ENCODE data around the gene TTC9C.
A peak's percentile ranks its signal among the peaks of the same experiment; 100 is the strongest.
"Not testable (repeated sequence)": the region's sequence is repeated elsewhere in the genome, so short reads cannot be mapped to it uniquely, and the experiment has no call there.

The TTC9C gene

GRCh38 chr11:62752994-62753735 is 24.9 kb downstream of the TTC9C start:
- no peak for DNase-seq

DNA sequence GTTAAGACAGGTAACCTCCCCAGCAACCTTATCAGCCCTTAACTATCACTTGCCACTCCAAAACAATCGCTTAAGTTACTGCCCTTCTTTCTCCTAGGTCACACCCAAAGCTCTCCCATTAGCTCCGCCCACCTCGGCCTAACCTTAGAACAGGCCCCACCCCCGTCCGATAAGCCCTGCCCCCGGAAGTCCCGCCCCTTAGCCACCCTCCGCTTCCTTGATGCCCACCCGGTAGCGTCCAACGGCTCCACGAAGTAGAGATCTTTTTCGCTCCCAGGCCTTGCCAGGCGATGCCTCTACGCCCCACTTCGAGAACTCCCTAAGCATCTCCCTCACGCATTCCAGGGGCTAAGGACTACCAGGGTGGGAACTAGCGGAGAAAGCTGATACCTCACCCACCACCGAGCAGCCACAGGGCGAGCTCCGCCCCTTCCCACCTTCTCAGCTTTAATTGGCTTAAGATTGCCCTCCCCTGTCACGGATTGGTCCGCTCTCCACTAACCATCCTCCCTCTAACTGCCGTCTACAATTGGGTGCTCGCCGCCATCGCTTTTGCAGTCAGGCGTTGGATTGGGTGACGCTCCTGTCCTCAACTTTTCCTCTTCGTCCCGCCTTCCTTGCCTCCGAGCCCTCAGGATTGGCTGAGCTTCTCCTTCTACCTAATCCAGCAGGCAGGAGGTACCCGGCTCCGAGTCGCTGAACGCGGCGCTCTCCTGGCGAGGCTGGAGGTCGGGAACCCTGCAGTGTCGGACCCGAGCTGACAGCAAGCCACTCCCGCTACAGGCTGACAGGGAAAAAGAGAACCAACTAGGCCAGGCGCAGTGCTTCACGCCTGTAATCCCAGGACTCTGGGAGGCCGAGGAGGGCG is 25.7 kb downstream of the TTC9C start, which contains the start of gene ZBTB3:
ZBTB3 (minus strand) TSS at position 425 of the 868 bp plus-strand sequence. CDS start 496 bp downstream, outside the sequence.
- DNase-seq, result peak; percentile 99

DNA sequence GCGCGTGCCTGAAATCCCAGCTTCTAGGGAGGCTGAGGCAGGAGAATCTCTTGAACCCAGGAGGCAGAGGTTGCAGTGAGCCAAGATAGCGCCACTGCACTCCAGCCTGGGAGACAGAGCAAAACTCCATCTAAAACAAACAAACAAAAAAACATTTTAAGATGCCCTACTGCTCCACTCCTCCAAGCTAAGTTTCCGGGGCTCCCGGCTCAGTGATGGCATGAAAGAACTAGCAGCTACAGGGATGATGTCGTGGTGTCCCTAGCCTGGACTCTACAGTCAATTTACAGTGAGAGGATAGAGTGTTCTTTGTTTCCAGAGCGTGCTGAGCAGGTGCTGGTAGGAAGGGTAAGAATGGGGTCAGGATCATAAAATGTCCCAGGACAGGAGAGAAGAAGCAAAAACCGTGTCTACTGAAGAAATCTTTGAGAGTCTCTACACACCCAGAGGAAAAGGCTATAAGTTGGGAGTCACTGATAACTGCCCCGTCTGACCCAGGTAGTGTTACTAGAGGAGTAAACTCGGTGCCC is 26.9 kb downstream of the TTC9C start:
- no peak for DNase-seq

DNA sequence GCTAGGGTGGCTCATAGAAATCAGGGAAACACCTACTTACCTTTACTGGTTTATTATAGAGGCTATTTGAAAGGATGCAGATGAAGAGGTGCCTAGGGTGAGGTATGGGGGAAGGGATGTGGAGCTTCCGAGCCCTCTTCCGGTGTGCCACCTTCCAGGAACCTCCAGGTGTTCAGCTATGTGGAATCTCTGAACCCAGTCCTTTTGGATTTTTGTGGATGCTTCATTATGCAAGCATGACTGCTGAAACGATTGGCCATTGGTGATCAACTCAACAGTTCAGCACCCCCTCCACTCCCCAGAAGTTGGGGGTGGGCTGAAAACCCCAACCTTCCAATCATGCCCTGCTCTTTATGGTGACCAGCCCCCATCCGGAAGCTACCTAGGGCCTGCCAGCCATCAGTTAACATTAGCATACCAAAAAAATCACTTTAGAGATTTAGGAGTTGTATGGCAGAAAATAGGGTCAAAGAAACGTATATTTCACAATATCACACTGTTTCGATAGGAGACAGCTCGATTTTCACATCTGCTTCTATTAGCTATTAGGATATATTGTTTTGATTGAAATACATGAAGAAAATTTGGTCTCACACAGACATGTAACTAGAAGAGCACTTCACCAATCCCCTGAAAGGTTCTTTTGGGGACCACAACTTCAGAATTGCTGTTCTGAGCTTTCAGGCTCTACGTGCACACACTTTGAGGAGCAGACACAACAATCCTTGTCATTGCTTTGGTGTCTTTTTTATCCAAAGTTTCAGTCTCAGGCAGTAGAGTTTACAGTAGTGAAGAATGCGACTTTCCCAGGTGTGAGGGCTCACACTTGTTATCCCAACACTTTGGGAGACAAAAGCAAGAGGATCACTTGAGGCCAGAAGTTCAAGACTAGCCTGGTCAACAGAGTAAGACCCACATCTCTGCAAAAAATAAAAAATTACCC is 29.8 kb downstream of the TTC9C start:
- no peak for DNase-seq

DNA sequence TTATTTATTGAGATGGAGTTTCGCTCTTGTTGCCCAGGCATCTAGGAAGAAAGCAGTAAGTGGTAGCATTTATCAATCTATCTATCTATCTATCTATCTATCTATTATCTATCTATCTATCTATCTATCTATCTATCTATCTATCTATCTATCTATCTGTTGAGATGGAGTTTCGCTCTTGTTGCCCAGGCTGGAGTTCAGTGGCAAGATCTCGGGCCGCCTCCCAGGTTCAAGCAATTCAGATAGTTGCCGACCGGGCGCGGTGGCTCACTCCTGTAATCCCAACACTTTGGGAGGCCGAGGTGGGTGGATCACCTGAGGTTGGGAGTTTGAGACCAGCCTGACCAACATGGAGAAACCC is 32.6 kb downstream of the TTC9C start:
- not testable (repeated sequence) for DNase-seq

DNA sequence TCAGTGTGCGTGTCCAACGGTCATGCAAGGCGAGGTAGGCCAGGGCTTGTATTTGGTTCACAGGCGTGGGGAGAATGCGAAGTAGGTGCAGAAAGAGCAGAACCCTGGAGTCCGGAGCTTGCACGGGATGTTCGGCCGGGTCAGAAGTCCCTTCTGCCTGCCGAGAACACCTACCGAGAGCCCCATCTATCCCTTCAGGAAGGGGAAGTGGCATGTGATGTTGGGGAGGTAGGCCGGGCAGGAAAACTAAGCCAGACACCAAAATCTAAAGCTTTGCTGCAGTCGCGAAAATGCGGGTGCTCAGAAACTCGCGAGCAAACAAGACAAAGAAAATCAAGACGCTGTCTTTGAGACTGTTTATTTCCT is 42.5 kb downstream of the TTC9C start:
- peak; percentile 87 for DNase-seq

DNA sequence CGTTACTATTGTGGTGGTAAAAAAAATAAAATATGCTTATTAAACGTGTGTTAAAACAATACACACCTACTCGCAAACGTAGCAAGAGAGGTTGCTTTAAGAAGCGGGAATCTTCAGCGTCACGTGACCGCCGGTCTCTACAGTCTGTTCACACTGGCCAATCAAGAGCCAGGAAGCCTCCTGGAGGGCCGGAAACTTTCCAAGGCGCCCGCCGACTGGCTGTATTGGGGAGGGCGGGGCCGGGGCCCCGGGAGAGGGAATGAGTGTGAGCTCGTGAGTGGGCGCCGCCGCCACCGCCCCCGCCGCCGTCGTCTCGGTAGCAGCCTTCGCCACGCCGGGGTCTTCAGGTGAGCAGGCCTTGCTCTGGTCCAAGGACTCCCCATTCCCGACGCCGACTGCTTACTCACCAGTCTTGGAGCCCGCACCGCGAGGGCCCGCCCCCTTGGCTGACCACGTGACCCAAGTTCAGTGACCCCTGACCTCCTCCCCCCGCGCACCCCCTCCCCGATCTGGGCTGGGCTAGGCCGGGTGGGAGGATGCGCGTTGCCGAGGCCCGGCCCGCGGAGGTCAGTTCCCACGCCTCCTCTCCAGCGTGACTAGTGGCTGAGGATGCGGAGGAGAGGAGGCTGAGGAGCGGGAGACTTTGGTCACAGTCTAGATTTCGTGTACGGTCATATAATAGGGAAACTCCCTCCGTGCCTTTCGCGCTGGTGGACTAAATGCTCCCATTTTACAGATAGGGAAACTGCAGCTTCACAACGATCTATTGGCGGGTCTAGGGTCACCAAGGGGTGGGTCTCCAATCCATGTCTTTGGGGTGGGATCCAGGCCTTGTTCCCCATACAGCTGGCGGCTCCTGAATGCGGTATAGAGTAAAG is 43.1 kb downstream of the TTC9C start, which contains the start of gene TAF6L:
TAF6L (plus strand) TSS at position 253 of the 878 bp plus-strand sequence. CDS start 4,388 bp downstream, outside the sequence.
- DNase-seq, result peak; percentile 93

DNA sequence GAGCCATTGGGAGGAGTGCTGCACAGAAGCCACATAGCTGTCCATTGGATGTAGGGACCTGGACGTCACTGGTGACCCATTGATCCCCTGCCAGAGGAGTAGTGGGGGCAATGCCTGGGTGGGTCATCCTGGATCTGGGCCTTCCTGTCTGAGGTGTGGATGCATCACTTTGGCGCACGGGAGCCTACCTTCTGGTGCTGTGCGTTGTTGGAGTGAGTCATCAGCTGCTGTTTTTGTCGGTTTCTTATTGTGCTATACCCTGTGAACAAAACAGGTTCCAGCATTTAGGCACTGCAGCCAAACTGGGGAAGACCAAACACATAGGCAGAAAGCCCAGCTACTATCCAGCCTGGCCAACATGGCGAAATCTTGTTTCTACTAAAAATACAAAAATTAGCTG is 46.1 kb downstream of the TTC9C start:
- no peak for DNase-seq

GRCh38 chr11:62775646-62776045 is 47.4 kb downstream of the TTC9C start:
- DNase-seq, result no peak

DNA sequence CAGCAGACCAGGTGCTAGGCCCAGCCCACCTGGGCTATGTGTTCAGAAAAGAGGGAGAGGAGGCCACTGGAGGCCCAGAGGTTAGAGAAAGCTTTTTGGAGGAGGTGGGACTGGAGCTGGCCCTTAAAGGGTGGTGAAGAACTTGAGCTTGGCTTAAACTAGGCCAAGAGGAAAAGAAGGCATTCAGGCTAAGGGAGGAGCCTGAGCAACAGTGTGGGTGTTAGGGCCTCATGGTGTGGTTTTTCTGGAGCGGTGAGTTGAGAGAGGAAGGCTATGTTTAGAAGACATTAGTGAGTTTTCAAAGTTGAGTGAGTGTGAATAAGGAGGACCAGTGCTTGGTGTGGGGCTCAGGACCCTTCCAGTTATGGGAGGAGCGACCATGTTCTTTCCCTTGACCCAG is 49.1 kb downstream of the TTC9C start:
- DNase-seq, result no peak

GRCh38 chr11:62778441-62778840 is 50.2 kb downstream of the TTC9C start:
- DNase-seq, result no peak

GRCh38 chr11:62782753-62783152 is 54.5 kb downstream of the TTC9C start:
- no peak for DNase-seq

DNA sequence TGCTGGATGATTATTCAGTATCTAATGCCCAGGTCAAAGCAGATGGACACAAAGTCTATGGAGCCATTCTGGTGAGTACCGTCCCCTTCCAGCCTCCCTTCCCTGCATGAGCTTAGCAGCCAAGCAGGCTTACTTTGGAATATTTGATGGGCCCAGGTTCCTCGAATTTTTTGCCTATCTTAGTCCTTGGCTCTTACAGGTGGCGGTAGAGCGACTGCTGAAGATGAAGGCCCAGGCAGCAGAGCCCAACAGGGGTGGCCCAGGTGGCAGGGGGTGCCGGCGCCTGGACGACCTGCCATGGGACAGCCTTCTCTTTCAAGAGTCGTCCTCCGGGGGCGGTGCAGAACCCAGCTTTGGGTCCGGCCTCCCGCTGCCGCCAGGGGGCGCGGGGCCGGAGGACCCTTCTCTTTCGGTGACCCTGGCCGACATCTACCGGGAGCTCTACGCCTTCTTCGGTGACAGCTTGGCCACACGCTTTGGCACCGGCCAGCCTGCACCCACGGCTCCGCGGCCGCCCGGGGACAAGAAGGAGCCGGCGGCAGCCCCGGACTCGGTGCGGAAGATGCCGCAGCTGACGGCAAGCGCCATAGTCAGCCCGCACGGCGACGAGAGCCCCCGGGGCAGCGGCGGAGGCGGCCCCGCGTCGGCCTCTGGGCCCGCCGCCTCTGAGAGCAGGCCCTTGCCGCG is 58.2 kb downstream of the TTC9C start:
- peak; percentile 73 for DNase-seq

DNA sequence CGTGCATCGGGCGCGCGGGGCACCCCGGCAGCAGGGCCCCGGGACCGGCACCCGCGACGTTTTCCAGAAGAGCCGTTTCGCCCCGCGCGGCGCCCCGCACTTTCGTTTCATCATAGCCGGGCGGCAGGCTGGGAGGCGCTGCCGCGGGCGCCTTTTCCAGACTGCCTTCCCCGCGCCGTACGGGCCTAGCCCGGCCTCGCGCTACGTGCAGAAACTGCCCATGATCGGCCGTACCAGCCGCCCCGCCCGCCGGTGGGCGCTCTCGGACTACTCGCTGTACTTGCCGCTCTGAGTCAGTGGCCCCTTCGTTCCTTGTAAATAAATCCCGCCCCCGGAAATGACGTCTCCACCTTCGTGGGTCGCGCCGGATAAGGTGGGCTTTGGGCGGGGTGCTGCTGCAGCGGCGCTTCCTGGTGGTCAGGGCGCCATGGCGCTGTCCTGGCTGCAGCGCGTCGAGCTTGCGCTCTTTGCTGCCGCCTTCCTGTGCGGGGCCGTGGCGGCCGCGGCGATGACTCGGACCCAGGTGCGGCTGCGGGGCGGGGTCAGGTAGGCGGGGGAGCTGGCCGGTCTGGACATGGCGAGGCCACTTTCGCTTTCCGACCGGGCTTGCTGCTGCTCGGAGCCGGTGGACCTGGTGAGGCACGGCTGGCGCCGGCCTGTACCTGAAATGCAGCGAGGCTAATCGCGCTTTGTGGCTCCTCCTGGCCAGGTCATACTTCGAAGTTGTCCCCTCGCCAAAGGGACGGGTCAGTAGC is 58.9 kb downstream of the TTC9C start, which contains the start of gene TMEM179B:
TMEM179B (plus strand) TSS at position 398 of the 755 bp plus-strand sequence; CDS start at position 428, 30 bp downstream.
- peak; percentile 96 for DNase-seq
